Measurements from ENCODE around the gene KIR3DL2.
"Not testable (repeated sequence)": the region's sequence is repeated elsewhere in the genome, so short reads cannot be mapped to it uniquely, and the experiment has no call there.

Gene KIR3DL2

GRCh38 chr19:54805665-54806515 is 44.4 kb upstream of the KIR3DL2 start:
- Histone ChIP-seq H3K4me1 (ENCODE audit: insufficient read depth, low read length, severe bottlenecking) (no peaks in the 10 kb centered on the region), H3K9me2 (ENCODE audit: low read depth, low read length) (no peaks in the 10 kb centered on the region), H3K4me2 (ENCODE audit: low read length) (no peak overlapping the region), H2AFZ (ENCODE audit: low read length) (no peak overlapping the region), H4K20me1 (ENCODE audit: insufficient read depth, low read length) (no peaks in the 10 kb centered on the region), H3F3A (ENCODE audit: insufficient read depth, low read length) (no peaks in the 10 kb centered on the region), H3K27me3 (ENCODE audit: insufficient read depth, low read length) (no peaks in the 10 kb centered on the region; the same call in 1 of the 2 replicates), H3K9ac (ENCODE audit: low read length) (no peak overlapping the region), H3K27ac (ENCODE audit: low read depth, low read length, poor library complexity, severe bottlenecking) (no peak overlapping the region), H3K9me3 (ENCODE audit: low read length) (no peaks in the 10 kb centered on the region), H3K79me2 (ENCODE audit: insufficient read depth, low read length) (no peaks in the 10 kb centered on the region), H3K36me3 (ENCODE audit: insufficient read depth, low read length) (no peaks in the 10 kb centered on the region), H3K4me3 (ENCODE audit: low read depth, low read length, poor library complexity, severe bottlenecking) (no peak overlapping the region)
- TF ChIP-seq EZH2 (IDR thresholded peaks at IDR 0.05; ENCODE audit: borderline replicate concordance, low read length) (no peak), CTCF (IDR thresholded peaks at IDR 0.05; ENCODE audit: low read length) (no peak)

DNA sequence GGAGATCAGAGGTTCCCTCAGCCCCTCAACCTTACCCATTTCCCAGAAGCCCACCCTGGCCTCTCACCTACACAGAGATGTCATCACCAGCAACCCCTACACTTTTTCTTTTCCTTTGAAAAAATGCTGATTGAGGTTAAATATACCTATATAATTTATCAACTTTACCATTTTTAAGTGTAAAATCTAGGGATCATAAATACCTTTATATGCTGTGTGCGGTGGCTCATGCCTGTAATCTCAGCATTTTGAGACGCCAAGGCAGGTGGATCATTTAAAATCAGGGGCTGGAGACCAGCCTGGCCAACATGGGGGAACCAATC is 43.8 kb upstream of the KIR3DL2 start:
- Histone ChIP-seq H3K27ac (ENCODE audit: low read depth, low read length, poor library complexity, severe bottlenecking) (no peak overlapping the region), H4K20me1 (ENCODE audit: insufficient read depth, low read length) (no peaks in the 10 kb centered on the region), H2AFZ (ENCODE audit: low read length) (no peak overlapping the region), H3K36me3 (ENCODE audit: insufficient read depth, low read length) (no peaks in the 10 kb centered on the region), H3K27me3 (ENCODE audit: insufficient read depth, low read length) (no peaks in the 10 kb centered on the region; the same call in 1 of the 2 replicates), H3K9me3 (ENCODE audit: low read length) (no peaks in the 10 kb centered on the region), H3K79me2 (ENCODE audit: insufficient read depth, low read length) (no peaks in the 10 kb centered on the region), H3K9ac (ENCODE audit: low read length) (no peak overlapping the region), H3F3A (ENCODE audit: insufficient read depth, low read length) (no peaks in the 10 kb centered on the region), H3K9me2 (ENCODE audit: low read depth, low read length) (no peaks in the 10 kb centered on the region), H3K4me2 (ENCODE audit: low read length) (no peak overlapping the region), H3K4me1 (ENCODE audit: insufficient read depth, low read length, severe bottlenecking) (no peaks in the 10 kb centered on the region), H3K4me3 (ENCODE audit: low read depth, low read length, poor library complexity, severe bottlenecking) (no peak overlapping the region)
- TF ChIP-seq CTCF (IDR thresholded peaks at IDR 0.05; ENCODE audit: low read length) (no peak), EZH2 (IDR thresholded peaks at IDR 0.05; ENCODE audit: borderline replicate concordance, low read length) (no peak)

DNA sequence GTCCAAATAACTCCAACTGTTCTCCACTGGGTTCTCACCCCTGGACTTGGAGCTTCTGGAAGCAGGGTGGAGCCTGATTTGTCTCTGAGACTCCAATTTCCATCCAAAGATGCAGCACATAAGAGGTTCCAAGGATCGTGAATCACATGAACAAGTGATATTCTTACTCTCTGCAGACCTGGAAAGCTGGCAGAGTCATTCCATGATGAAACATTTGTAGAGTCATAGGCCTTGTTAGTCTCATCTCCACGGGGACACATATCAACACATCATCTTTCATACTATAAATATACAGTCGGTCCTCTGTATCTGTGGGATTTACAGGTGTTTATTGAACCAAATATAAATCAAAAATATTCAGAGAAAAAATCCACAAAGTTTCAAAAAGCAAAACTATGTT is 35.7 kb upstream of the KIR3DL2 start:
- H3K9me2 ChIP-seq (ENCODE audit: low read depth, low read length); H3K4me1 ChIP-seq (ENCODE audit: insufficient read depth, low read length, severe bottlenecking); H3K4me3 ChIP-seq (ENCODE audit: low read depth, low read length, poor library complexity, severe bottlenecking); H3K27me3 ChIP-seq (ENCODE audit: insufficient read depth, low read length); H3F3A ChIP-seq (ENCODE audit: insufficient read depth, low read length); H3K9me3 ChIP-seq (ENCODE audit: low read length); H3K4me2 ChIP-seq (ENCODE audit: low read length); H3K79me2 ChIP-seq (ENCODE audit: insufficient read depth, low read length); H3K36me3 ChIP-seq (ENCODE audit: insufficient read depth, low read length); H3K27ac ChIP-seq (ENCODE audit: low read depth, low read length, poor library complexity, severe bottlenecking); H4K20me1 ChIP-seq (ENCODE audit: insufficient read depth, low read length); H2AFZ ChIP-seq (ENCODE audit: low read length); H3K9ac ChIP-seq (ENCODE audit: low read length): not testable (repeated sequence)

- not testable (repeated sequence) for H3K27me3 ChIP-seq (ENCODE audit: insufficient read depth, low read length); H3K4me3 ChIP-seq (ENCODE audit: low read depth, low read length, poor library complexity, severe bottlenecking); H3K9ac ChIP-seq (ENCODE audit: low read length); H3K79me2 ChIP-seq (ENCODE audit: insufficient read depth, low read length); H3K36me3 ChIP-seq (ENCODE audit: insufficient read depth, low read length); H3K9me3 ChIP-seq (ENCODE audit: low read length); H3F3A ChIP-seq (ENCODE audit: insufficient read depth, low read length); H2AFZ ChIP-seq (ENCODE audit: low read length); H3K4me2 ChIP-seq (ENCODE audit: low read length); H4K20me1 ChIP-seq (ENCODE audit: insufficient read depth, low read length); H3K9me2 ChIP-seq (ENCODE audit: low read depth, low read length); H3K4me1 ChIP-seq (ENCODE audit: insufficient read depth, low read length, severe bottlenecking); H3K27ac ChIP-seq (ENCODE audit: low read depth, low read length, poor library complexity, severe bottlenecking)
Observed at GRCh38 chr19:54816251-54816650, 34.0 kb upstream of the KIR3DL2 start, which contains the start of gene KIR3DL1. Gene KIR3DL1, plus strand, starts transcription at chr19:54816468.

Measured in OCI-LY1 (cell line).